ENCODE data around the gene DKKL1.
A peak's percentile ranks its signal among the peaks of the same experiment; 100 is the strongest.

Gene DKKL1

GRCh38 chr19:49407482-49408015 lies 43.9 kb downstream of the DKKL1 start:
- Histone ChIP-seq H3K36me3 (ENCODE audit: insufficient read depth, low read length) (no peaks in the 10 kb centered on the region), H3K4me3 (ENCODE audit: low read depth in 1 of 2, low read length in 2 of 2) (no peak overlapping the region), H3K4me2 (ENCODE audit: insufficient read depth, low read length) (no peak overlapping the region), H3K27me3 (ENCODE audit: insufficient read depth, low read length, poor library complexity) (no peaks in the 10 kb centered on the region), H4K20me1 (ENCODE audit: insufficient read depth, low read length) (no peaks in the 10 kb centered on the region), H3K4me1 (ENCODE audit: insufficient read depth, low read length) (peaks cover 10% of the 10 kb centered on the region), H2AFZ (ENCODE audit: low read depth, low read length) (no peak overlapping the region), H3K27ac (ENCODE audit: low read length) (no peak overlapping the region), H3K9ac (ENCODE audit: low read depth, low read length) (no peak overlapping the region), H3K9me3 (ENCODE audit: insufficient read depth, low read length, severe bottlenecking) (no peaks in the 10 kb centered on the region), H3K79me2 (ENCODE audit: insufficient read depth, low read length) (no peaks in the 10 kb centered on the region)
- no peak for DNase-seq
- TF ChIP-seq CTCF (IDR thresholded peaks at IDR 0.05; ENCODE audit: borderline replicate concordance, extremely low read depth, low read length, poor library complexity, severe bottlenecking) (no peak), EZH2 (IDR thresholded peaks at IDR 0.05; ENCODE audit: borderline replicate concordance, low read depth, low read length, severe bottlenecking) (no peak)
- ATAC-seq (ENCODE audit: insufficient read depth, low read depth) = no peak

- Histone ChIP-seq H3K4me2 (ENCODE audit: insufficient read depth, low read length) (no peak overlapping the region), H3K4me3 (ENCODE audit: low read depth in 1 of 2, low read length in 2 of 2) (no peak overlapping the region), H3K79me2 (ENCODE audit: insufficient read depth, low read length) (no peaks in the 10 kb centered on the region), H3K36me3 (ENCODE audit: insufficient read depth, low read length) (no peaks in the 10 kb centered on the region), H2AFZ (ENCODE audit: low read depth, low read length) (0 out of 2 replicates have a peak overlapping the region, but pooled peaks have one; percentile 39), H3K9ac (ENCODE audit: low read depth, low read length) (no peak overlapping the region), H4K20me1 (ENCODE audit: insufficient read depth, low read length) (no peaks in the 10 kb centered on the region), H3K9me3 (ENCODE audit: insufficient read depth, low read length, severe bottlenecking) (no peaks in the 10 kb centered on the region), H3K27ac (ENCODE audit: low read length) (no peak overlapping the region), H3K4me1 (ENCODE audit: insufficient read depth, low read length) (peaks cover 10% of the 10 kb centered on the region), H3K27me3 (ENCODE audit: insufficient read depth, low read length, poor library complexity) (no peaks in the 10 kb centered on the region)
- no peak for TF ChIP-seq CTCF (IDR thresholded peaks at IDR 0.05; ENCODE audit: borderline replicate concordance, extremely low read depth, low read length, poor library complexity, severe bottlenecking)
- TF ChIP-seq EZH2 (IDR thresholded peaks at IDR 0.05; ENCODE audit: borderline replicate concordance, low read depth, low read length, severe bottlenecking) = no peak
- ATAC-seq (ENCODE audit: insufficient read depth, low read depth) = no peak
- no peak for DNase-seq
Observed at GRCh38 chr19:49408816-49409440, 45.3 kb downstream of the DKKL1 start.

GRCh38 chr19:49409441-49410029 lies 45.9 kb downstream of the DKKL1 start:
- Histone ChIP-seq H3K27ac (ENCODE audit: low read length) (no peak overlapping the region), H3K36me3 (ENCODE audit: insufficient read depth, low read length) (no peaks in the 10 kb centered on the region), H4K20me1 (ENCODE audit: insufficient read depth, low read length) (no peaks in the 10 kb centered on the region), H2AFZ (ENCODE audit: low read depth, low read length) (peak overlapping the region; percentile 39; the same call in 1 of the 2 replicates), H3K4me2 (ENCODE audit: insufficient read depth, low read length) (no peak overlapping the region), H3K4me3 (ENCODE audit: low read depth in 1 of 2, low read length in 2 of 2) (no peak overlapping the region), H3K79me2 (ENCODE audit: insufficient read depth, low read length) (no peaks in the 10 kb centered on the region), H3K27me3 (ENCODE audit: insufficient read depth, low read length, poor library complexity) (no peaks in the 10 kb centered on the region), H3K9me3 (ENCODE audit: insufficient read depth, low read length, severe bottlenecking) (no peaks in the 10 kb centered on the region), H3K9ac (ENCODE audit: low read depth, low read length) (no peak overlapping the region), H3K4me1 (ENCODE audit: insufficient read depth, low read length) (peaks cover 10% of the 10 kb centered on the region)
- DNase-seq (peak; percentile 39), ATAC-seq (ENCODE audit: insufficient read depth, low read depth) (no peak; the same call in 2 of the 3 replicates)
- TF ChIP-seq EZH2 (IDR thresholded peaks at IDR 0.05; ENCODE audit: borderline replicate concordance, low read depth, low read length, severe bottlenecking) = no peak
- no peak for TF ChIP-seq CTCF (IDR thresholded peaks at IDR 0.05; ENCODE audit: borderline replicate concordance, extremely low read depth, low read length, poor library complexity, severe bottlenecking)

Measured in DND-41 (cell line).